ENCODE results near the gene GPR75.

- no peak for TF ChIP-seq CTCF (IDR thresholded peaks at IDR 0.05)
- TF ChIP-seq ZFX (IDR thresholded peaks at IDR 0.05; ENCODE audit: borderline replicate concordance), result no peak
These were observed 7.2 kb downstream of the GPR75 start for GRCh38 chr2:53852532-53852931.
